Left ventricle myocardium superior (tissue), 1 donor: ENCODE measurements around the gene FAM81A. TPM values are rescaled to one million over a fixed set of nuclear protein-coding genes. Genes with fewer than 3 reads are reported as not detected.
"Not testable (repeated sequence)": the region's sequence is repeated elsewhere in the genome, so short reads cannot be mapped to it uniquely, and the experiment has no call there.

Experiments
- ATAC-seq: fragments of 200-7000 bp; cut with Tn5 transposase; one replicate; pipeline ENCODE4 v1.9.1; 2020; ENCODE audit warnings: mild to moderate bottlenecking, moderate library complexity
- DNase-seq: peaks from one replicate; pipeline ENCODE4 v3.0.0-alpha.2; 2020
- intact Hi-C: fragments of 100-400 bp; cut with micrococcal nuclease; formaldehyde crosslinking; loops from one replicate; pipeline ENCODE4 v1.11.0; 2022
- total RNA-seq: library from RNA; stranded (reverse); fragmentation: NEBNext Ultra II Directional; extraction: Animal tissue kit (Norgen Biotek cat#: 25700); gene quantifications from one replicate; pipeline ENCODE4 v1.2.1, GENCODE V29; 2021
- donor health status: DM: no; HTN: yes; CAD: no; lungs with severe emphysema.

FAM81A gene
- total RNA-seq, 1 donor from 2014 or later = 11.0 TPM

GRCh38 chr15:59456114-59456513 lies 18.1 kb downstream of the FAM81A start:
- intact Hi-C loops = no loop called here
- ATAC-seq (no peak), DNase-seq (no peak)

- ATAC-seq (no peak), DNase-seq (no peak)
- intact Hi-C loops = no loop called here
These were observed 19.1 kb downstream of the FAM81A start for GRCh38 chr15:59457103-59457502.

GRCh38 chr15:59461521-59461920 lies 23.5 kb downstream of the FAM81A start:
- intact Hi-C loops = no loop called here
- no peak for ATAC-seq
- DNase-seq = no peak

GRCh38 chr15:59473226-59473625 lies 35.2 kb downstream of the FAM81A start:
- ATAC-seq (no peak), DNase-seq (no peak)
- intact Hi-C loops = no loop called here

GRCh38 chr15:59475161-59475560 lies 37.2 kb downstream of the FAM81A start:
- ATAC-seq, intact Hi-C loops, DNase-seq: not testable (repeated sequence)

- intact Hi-C loops = no loop called here
- ATAC-seq (peak; percentile 95), DNase-seq (no peak)
These were observed 46.4 kb downstream of the FAM81A start for GRCh38 chr15:59484399-59484798.

GRCh38 chr15:59485036-59485435 lies 47.0 kb downstream of the FAM81A start:
- DNase-seq (no peak), ATAC-seq (no peak)
- intact Hi-C loops = no loop called here

- intact Hi-C loops, DNase-seq, ATAC-seq: not testable (repeated sequence)
These were observed 51.5 kb downstream of the FAM81A start for GRCh38 chr15:59489485-59489884.

GRCh38 chr15:59491062-59491461 lies 53.1 kb downstream of the FAM81A start:
- DNase-seq = no peak
- peak; percentile 89 for ATAC-seq
- intact Hi-C loops = loop anchor here (10.0 kb wide), 2 partner anchors 316 to 506 kb away; partner anchors contain the start of gene RNF111

GRCh38 chr15:59492389-59493377 lies 54.7 kb downstream of the FAM81A start:
- ATAC-seq (peak; percentile 93), DNase-seq (peak; percentile 69)
- intact Hi-C loops = loop anchor here (10.0 kb wide), 2 partner anchors 318 to 508 kb away; partner anchors contain the start of gene RNF111

GRCh38 chr15:59501597-59501996 lies 63.6 kb downstream of the FAM81A start:
- DNase-seq (no peak), ATAC-seq (no peak)
- intact Hi-C loops = no loop called here

GRCh38 chr15:59515190-59515589 lies 77.2 kb downstream of the FAM81A start:
- DNase-seq (no peak), ATAC-seq (no peak)
- intact Hi-C loops = no loop called here

GRCh38 chr15:59516655-59517461 lies 78.9 kb downstream of the FAM81A start:
- no peak for ATAC-seq
- DNase-seq = no peak
- intact Hi-C loops = no loop called here

GRCh38 chr15:59519329-59519728 lies 81.3 kb downstream of the FAM81A start:
- intact Hi-C loops = no loop called here
- no peak for ATAC-seq
- DNase-seq = no peak

GRCh38 chr15:59521443-59521842 lies 83.5 kb downstream of the FAM81A start:
- no peak for DNase-seq
- ATAC-seq = no peak
- intact Hi-C loops = no loop called here

- DNase-seq = no peak
- intact Hi-C loops = no loop called here
These were observed 85.0 kb downstream of the FAM81A start for GRCh38 chr15:59522988-59523461.

GRCh38 chr15:59523702-59524101 lies 85.7 kb downstream of the FAM81A start:
- DNase-seq (no peak), ATAC-seq (no peak)
- intact Hi-C loops = no loop called here

More at GRCh38 chr15:59522988-59523461, 85.0 kb downstream of the FAM81A start:
- ATAC-seq = no peak

GRCh38 chr15:59524331-59524731 lies 86.3 kb downstream of the FAM81A start:
- intact Hi-C loops = no loop called here
- DNase-seq = no peak
- ATAC-seq = no peak

GRCh38 chr15:59526466-59526865 lies 88.5 kb downstream of the FAM81A start:
- ATAC-seq, DNase-seq, intact Hi-C loops: not testable (repeated sequence)

GRCh38 chr15:59528429-59528828 lies 90.4 kb downstream of the FAM81A start:
- intact Hi-C loops = no loop called here
- ATAC-seq (no peak), DNase-seq (no peak)
